ENCODE measurements around the gene SMPD3. TPM values are rescaled to one million over a fixed set of nuclear protein-coding genes. Genes with fewer than 3 reads are reported as not detected.

SMPD3 gene
- total RNA-seq, 2 donors from 2014 or later: 0.70 to 0.99 TPM

DNA sequence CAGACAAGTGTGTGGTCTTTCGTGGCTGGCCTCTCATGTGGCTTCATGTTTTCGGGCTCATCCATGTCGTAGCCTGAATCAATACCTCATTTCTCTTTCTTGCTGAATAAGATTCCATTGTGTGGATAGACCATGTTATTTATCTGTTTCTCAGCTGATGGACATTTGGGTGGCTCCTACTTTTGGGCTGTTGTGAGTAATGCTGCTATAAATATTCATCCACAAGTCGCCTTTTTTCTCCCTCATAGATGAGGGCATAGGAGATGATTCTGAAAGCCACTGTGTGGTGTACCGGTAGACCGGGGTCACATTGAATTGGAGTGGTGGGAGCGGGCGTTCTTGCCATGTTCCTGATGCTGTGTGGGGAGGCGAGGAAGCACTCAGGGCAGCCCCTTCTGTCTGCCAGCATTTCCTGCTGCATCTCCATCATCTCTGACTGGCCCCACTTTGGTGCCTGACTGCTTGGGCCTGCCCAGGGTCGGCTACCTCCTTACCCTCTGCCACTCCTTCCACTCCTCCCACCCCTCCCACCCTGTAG, 97.4 kb downstream of the SMPD3 start:
- ATAC-seq: no peak
- Mint-ChIP-seq H3K4me3 (no peak overlapping the region), H3K27ac (no peak overlapping the region), H3K36me3 (ENCODE audit: low read depth) (peaks cover 18% of the 10 kb centered on the region), H3K4me1 (peaks cover 10% of the 10 kb centered on the region), H3K27me3 (no peaks in the 10 kb centered on the region)
- no peak for DNase-seq
- no peaks in the 10 kb centered on the region for H3K9me3 ChIP-seq (ENCODE audit: control insufficient read depth, low read length, poor library complexity, severe bottlenecking)

DNA sequence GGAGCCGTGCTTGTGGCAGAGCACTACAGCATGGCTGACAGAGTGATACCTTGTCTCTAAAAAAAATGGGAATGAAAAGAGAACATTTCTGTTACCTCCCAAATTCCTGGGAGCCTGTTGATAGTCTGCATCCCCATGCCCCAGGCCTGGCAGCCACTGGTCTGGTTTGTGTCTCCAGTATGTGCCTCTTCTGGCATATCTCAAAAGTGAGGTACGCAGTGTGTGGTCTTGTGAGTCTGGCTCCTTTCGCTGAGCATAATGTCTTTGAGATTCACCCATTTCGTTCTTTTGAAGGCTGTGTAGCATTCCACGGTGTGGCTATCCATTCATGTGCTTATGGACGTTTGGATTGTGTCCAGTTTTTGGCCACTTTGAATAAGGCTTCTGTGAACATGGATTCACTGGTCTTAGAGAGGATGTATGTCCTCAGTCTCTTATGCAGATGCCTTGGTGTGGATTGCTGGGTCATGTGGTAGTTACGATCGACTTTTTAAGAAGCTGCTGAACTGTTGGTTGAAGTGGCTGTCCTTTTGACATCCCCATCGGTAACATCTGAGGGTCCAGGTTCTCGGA, 98.4 kb downstream of the SMPD3 start:
- H3K4me3 Mint-ChIP-seq: no peak overlapping the region
- DNase-seq (no peak), ATAC-seq (no peak)
- peaks cover 5% of the 10 kb centered on the region for H3K4me1 Mint-ChIP-seq
- H3K27ac Mint-ChIP-seq: no peak overlapping the region
- peaks cover 18% of the 10 kb centered on the region for H3K36me3 Mint-ChIP-seq (ENCODE audit: low read depth)
- no peaks in the 10 kb centered on the region for H3K27me3 Mint-ChIP-seq
- H3K9me3 ChIP-seq (ENCODE audit: control insufficient read depth, low read length, poor library complexity, severe bottlenecking): no peaks in the 10 kb centered on the region

DNA sequence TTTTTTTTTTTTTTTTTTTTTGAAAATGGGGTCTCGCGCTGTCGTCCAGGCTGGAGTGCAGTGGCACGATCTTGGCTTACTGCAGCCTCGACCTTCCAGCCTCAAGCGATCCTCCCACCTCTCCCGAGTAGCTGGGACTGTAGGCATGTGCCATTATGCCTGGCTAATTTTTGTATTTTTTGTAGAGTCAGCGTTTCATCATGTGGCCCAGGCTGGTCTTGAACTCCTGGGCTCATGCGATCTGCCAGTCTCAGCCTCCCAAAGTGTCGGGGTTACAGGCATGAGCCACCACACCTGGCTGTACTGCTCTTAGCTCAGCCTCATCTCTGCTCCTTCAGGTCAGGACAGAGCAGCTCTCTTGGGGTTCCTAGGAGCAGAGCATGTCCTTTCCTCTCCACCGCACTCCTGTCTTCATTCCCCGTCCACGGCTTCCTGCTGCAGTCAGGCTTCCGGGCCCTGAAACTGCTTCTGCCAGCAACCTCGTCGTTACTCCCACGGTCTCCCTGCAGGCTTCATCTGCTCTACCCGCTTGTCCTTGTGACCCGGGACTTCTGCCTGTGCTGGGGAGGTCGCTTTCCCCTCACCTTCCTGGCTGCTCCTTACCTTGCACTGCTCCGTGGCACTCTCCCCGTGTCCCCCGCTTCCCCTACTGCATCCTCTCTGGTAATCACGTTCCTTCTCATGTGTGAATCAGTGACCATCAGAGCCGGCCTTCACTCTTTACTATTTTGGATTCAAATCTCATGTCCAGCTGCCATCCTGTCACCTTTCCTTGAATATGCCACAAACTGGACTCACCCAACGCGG, 99.5 kb downstream of the SMPD3 start:
- Mint-ChIP-seq H3K27me3 (no peaks in the 10 kb centered on the region), H3K27ac (peak overlapping the region; percentile 49), H3K36me3 (ENCODE audit: low read depth) (peaks cover 13% of the 10 kb centered on the region), H3K4me1 (peaks cover 3% of the 10 kb centered on the region), H3K4me3 (no peak overlapping the region)
- no peak for DNase-seq
- no peaks in the 10 kb centered on the region for H3K9me3 ChIP-seq (ENCODE audit: control insufficient read depth, low read length, poor library complexity, severe bottlenecking)
- no peak for ATAC-seq

DNA sequence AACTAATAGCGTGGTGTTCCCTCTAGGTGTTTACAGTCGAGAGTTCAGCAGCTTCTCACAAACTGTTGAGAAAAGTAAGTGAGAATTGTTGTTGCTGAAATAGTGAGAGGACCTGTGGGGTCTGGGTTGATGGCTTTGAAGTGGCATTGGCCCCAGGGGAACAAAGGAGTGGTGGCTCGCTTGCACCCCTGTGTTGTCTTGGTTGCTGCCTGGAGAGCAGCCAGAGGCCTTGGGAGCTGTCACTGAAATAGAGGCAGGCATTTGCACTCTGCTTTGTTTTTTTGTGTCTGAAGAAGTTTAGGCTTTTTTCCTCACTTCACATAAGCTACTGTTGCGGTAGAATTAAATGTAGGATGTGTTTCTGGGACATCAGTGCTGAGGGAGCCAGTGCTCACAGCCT, 100.7 kb downstream of the SMPD3 start:
- no peaks in the 10 kb centered on the region for H3K27me3 Mint-ChIP-seq
- no peaks in the 10 kb centered on the region for H3K9me3 ChIP-seq (ENCODE audit: control insufficient read depth, low read length, poor library complexity, severe bottlenecking)
- H3K36me3 Mint-ChIP-seq (ENCODE audit: low read depth): peaks cover 13% of the 10 kb centered on the region
- H3K4me3 Mint-ChIP-seq: no peak overlapping the region
- DNase-seq (no peak), ATAC-seq (no peak)
- no peak overlapping the region for H3K27ac Mint-ChIP-seq
- peaks cover 3% of the 10 kb centered on the region for H3K4me1 Mint-ChIP-seq

DNA sequence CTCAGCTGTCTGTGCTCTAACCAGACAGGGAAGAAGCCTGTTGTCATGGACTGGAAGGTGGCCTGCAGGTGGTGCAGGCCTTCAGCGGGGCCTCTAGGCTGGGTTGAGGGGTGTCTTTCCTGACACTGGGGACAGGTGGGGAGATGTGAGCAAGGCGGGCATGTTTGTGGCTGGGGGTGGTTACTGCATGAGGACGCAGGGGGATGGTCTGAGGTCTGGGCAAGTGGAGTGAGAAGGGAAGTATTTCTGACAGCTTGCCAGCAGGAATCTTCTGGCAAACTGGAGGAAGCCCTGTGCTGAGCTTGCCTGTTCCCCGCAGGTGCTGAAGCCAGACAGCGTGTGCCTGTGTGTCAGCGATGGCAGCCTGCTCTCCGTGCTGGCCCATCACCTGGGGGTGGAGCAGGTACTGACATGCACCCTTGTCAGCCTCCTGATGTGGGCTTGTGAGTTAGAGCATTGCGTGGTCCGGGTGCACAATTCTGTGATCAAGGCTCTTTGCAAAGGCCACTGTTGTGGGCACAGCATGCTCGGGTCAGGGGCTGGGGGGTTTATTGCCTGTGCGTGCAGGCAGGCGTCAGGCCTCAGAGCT, 101.3 kb downstream of the SMPD3 start:
- Mint-ChIP-seq H3K36me3 (ENCODE audit: low read depth) (peaks cover 13% of the 10 kb centered on the region), H3K4me1 (peaks cover 3% of the 10 kb centered on the region), H3K4me3 (no peak overlapping the region), H3K27ac (peak overlapping the region; percentile 47), H3K27me3 (no peaks in the 10 kb centered on the region)
- no peak for DNase-seq
- no peak for ATAC-seq
- H3K9me3 ChIP-seq (ENCODE audit: control insufficient read depth, low read length, poor library complexity, severe bottlenecking): no peaks in the 10 kb centered on the region

DNA sequence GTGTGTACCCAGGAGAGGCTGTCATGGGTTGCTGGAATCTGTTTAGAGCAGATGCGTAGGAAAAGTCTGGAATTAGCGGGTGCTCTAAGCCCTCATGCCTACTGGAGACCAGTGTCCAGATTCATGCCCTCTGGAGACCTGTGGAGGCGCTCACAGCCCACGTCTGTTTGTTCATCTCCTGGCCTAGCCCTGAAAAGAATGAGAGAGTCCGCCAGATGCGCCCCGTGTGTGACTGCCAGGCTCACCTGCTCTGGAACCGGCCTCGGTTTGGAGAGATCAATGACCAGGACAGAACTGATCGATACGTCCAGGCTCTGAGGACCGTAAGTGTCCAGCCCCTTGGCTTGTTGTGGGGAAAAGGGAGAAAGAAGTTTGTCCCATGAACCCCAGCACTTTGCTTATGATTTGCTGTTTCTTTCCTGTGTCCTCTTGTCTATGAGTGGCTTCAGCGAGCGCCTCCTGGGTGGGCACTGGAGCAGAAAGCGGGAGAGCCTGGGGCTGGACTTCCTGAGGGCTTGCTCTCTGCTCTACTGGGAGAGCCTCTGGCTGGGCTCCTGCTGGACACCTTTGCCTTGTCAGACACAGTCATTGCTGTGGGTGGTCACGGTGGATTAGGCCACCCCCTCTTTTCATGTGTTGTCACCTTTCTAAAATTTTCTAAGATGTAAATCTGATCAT, 102.2 kb downstream of the SMPD3 start:
- Mint-ChIP-seq H3K36me3 (ENCODE audit: low read depth) (peaks cover 11% of the 10 kb centered on the region), H3K27ac (peak overlapping the region; percentile 47), H3K4me1 (peaks cover 3% of the 10 kb centered on the region), H3K27me3 (no peaks in the 10 kb centered on the region), H3K4me3 (no peak overlapping the region)
- no peak for DNase-seq
- ATAC-seq: no peak
- no peaks in the 10 kb centered on the region for H3K9me3 ChIP-seq (ENCODE audit: control insufficient read depth, low read length, poor library complexity, severe bottlenecking)

DNA sequence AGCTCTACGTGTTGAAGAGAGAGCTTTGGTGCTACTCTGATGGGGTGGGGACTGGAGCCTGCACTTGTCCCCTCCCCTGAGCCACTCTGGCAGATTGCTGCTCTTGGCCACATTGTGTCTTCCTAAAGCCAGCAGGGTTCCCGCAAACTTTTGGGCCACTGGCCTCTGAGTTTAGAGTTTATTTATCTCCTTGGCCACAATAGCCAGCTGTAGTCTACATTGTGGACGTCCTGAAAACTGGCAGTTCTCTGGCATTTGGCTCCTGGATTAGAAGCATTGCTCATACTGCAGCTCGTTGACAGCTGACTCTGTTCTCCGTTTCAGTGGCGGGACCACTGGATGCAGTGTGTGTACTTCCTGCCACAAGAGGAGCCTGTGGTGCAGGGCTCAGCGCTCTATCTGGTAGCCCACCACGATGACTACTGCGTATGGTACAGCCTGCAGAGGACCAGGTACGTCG, 102.9 kb downstream of the SMPD3 start:
- H3K4me3 Mint-ChIP-seq: no peak overlapping the region
- DNase-seq: no peak
- H3K36me3 Mint-ChIP-seq (ENCODE audit: low read depth): peaks cover 15% of the 10 kb centered on the region
- peaks cover 3% of the 10 kb centered on the region for H3K4me1 Mint-ChIP-seq
- no peaks in the 10 kb centered on the region for H3K27me3 Mint-ChIP-seq
- H3K27ac Mint-ChIP-seq: no peak overlapping the region
- no peaks in the 10 kb centered on the region for H3K9me3 ChIP-seq (ENCODE audit: control insufficient read depth, low read length, poor library complexity, severe bottlenecking)
- ATAC-seq: no peak

DNA sequence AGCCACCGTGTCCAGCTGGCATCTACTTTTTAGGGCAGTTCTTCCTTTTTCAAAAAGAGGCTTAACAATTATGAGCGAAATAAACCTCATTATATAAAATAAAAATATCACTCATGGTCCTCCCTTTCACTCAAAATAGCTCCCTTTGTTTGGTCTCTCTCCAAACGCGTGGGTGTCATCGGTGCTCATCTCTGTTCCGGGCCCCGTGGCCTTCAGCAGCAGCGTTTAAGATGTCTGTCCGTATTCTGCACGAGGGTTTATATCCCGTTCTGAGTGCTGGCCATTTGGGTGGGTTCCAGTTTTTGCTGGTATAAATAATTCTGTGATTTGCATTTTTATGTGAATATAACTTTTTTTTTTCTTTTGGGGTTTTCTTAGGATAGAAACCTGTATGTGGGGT, 104.1 kb downstream of the SMPD3 start:
- DNase-seq (no peak), ATAC-seq (no peak)
- no peak overlapping the region for H3K4me3 Mint-ChIP-seq
- no peaks in the 10 kb centered on the region for H3K27me3 Mint-ChIP-seq
- no peaks in the 10 kb centered on the region for H3K9me3 ChIP-seq (ENCODE audit: control insufficient read depth, low read length, poor library complexity, severe bottlenecking)
- H3K36me3 Mint-ChIP-seq (ENCODE audit: low read depth): peaks cover 14% of the 10 kb centered on the region
- H3K27ac Mint-ChIP-seq: no peak overlapping the region
- H3K4me1 Mint-ChIP-seq: peaks cover 2% of the 10 kb centered on the region

DNA sequence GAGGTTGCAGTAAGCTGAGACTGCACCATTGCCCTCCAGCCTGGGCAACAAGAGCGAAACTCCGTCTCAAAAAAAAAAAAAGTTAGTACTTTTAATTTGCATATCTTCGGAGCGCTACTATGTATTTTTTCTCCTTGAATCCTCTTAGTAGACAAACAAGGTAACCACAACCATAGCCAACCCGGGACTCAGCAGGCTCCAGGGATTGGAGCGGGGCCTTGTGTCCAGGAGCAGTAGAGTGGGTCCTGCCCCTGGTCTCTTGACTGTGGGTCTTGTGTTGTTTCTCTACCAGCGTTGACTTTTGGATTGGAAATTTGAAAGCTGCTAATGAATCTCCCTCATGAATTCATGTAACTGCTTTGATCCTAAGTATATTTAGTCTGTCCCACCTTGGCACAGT, 105.2 kb downstream of the SMPD3 start:
- Mint-ChIP-seq H3K4me3 (no peak overlapping the region), H3K27me3 (no peaks in the 10 kb centered on the region), H3K27ac (peak overlapping the region; percentile 9), H3K36me3 (ENCODE audit: low read depth) (peaks cover 9% of the 10 kb centered on the region), H3K4me1 (no peaks in the 10 kb centered on the region)
- no peaks in the 10 kb centered on the region for H3K9me3 ChIP-seq (ENCODE audit: control insufficient read depth, low read length, poor library complexity, severe bottlenecking)
- no peak for ATAC-seq
- no peak for DNase-seq

DNA sequence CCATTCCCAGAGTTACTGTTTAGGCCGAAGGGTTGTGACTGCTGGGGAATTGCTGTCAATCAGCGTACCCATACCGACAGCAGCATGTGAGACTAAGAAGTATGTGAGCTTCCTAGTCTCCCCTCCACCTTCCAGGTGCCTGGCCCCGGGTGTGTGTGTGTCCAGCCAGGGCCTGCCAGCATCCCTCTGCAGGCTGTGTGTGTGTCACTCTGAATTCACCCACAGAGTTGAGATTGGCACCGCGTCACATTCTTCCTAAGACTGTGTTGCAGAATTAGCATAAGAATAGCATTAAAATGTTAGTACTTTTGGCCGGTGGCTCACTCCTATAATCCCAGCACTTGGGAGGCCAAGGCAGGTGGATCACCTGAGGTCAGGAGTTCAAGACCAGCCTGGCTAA, 105.7 kb downstream of the SMPD3 start:
- Mint-ChIP-seq H3K4me3 (no peak overlapping the region), H3K4me1 (peaks cover 2% of the 10 kb centered on the region), H3K27ac (peak overlapping the region; percentile 9), H3K27me3 (no peaks in the 10 kb centered on the region), H3K36me3 (ENCODE audit: low read depth) (peaks cover 14% of the 10 kb centered on the region)
- no peak for ATAC-seq
- DNase-seq: no peak
- H3K9me3 ChIP-seq (ENCODE audit: control insufficient read depth, low read length, poor library complexity, severe bottlenecking): no peaks in the 10 kb centered on the region

DNA sequence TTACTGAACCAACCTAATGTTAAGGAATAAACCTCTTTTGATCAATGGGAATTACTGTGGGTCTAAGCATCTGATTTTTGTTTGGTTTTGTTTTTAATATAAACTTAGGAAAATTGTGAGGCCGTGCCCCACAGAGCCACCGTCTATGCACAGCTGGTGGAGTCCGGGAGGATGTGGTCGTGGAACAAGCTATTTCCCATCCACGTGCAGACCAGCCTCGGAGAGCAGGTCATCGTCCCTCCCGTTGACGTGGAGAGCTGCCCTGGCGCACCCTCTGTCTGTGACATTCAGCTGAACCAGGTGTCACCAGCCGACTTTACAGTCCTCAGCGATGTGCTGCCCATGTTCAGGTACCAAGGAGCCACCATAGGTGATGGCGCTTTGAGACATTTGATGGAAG, 109.1 kb downstream of the SMPD3 start:
- H3K9me3 ChIP-seq (ENCODE audit: control insufficient read depth, low read length, poor library complexity, severe bottlenecking): no peaks in the 10 kb centered on the region
- Mint-ChIP-seq H3K4me1 (peaks cover 7% of the 10 kb centered on the region), H3K27ac (no peak overlapping the region), H3K36me3 (ENCODE audit: low read depth) (peaks cover 15% of the 10 kb centered on the region), H3K4me3 (no peak overlapping the region), H3K27me3 (no peaks in the 10 kb centered on the region)
- no peak for ATAC-seq
- no peak for DNase-seq

DNA sequence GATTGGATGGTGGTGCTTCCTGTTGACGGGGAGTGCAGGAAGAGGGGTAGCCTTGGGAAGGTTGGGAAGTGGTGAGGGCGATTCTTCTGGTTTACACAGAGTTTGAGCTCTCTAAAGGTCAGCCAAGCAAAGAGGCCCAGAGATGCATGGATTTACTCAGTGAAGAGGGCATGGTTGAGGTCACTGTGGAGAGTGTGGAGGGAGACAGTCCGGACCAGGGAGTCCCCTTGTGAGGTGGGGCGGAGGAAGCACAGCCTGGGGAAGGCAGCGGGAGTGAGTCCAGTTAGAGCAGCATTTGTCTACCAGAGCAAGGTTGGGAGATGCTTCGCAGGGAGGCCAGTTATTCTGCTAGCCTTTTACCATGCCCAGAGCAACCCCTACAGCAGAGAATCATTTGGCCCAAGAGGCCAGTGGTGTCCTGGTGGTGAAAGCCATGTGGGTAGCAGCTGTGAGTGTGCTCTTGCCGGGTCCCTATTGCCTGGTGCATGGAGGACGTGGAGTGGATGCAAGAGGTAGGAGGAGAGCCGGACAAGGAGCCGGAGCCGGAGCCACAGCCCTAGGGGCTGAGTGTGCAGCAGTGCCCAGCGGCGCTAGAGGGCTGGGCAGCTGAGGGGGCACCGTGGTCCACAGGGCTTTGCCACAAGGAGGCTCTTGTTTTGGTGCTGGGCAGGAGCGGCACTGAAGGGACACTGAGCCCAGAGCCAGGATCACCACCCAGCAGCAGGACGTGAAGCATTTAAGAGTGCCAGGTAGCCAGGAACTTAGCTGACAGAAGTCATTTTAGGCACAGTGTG, 109.8 kb downstream of the SMPD3 start:
- peaks cover 7% of the 10 kb centered on the region for H3K4me1 Mint-ChIP-seq
- H3K27ac Mint-ChIP-seq: peak overlapping the region; percentile 62
- peaks cover 17% of the 10 kb centered on the region for H3K36me3 Mint-ChIP-seq (ENCODE audit: low read depth)
- H3K9me3 ChIP-seq (ENCODE audit: control insufficient read depth, low read length, poor library complexity, severe bottlenecking): no peaks in the 10 kb centered on the region
- no peak overlapping the region for H3K4me3 Mint-ChIP-seq
- DNase-seq (no peak), ATAC-seq (no peak)
- no peaks in the 10 kb centered on the region for H3K27me3 Mint-ChIP-seq

Data from T-helper 17 cell (primary cell).